C4-2B (cell line): ENCODE measurements around the gene SKI.

Source experiments
- CTCF ChIP-seq: fragments of 450-650 bp; conservative IDR thresholded peaks from 2 replicates; pipeline ENCODE4 v1.5.1; 2017; ENCODE audit warnings: mild to moderate bottlenecking
- ZFX ChIP-seq: fragments of 450-650 bp; IDR thresholded peaks from 2 replicates; pipeline ENCODE4 v1.6.1; 2017

- TF ChIP-seq CTCF (no peak), ZFX (no peak)
Measured at GRCh38 chr1:2348346-2349325, 120.5 kb downstream of the SKI start.
